ENCODE results near the gene MXD4. TPM values are rescaled to one million over a fixed set of nuclear protein-coding genes. Genes with fewer than 3 reads are reported as not detected.

MXD4 gene
- total and polyA plus RNA-seq, 2 donors from 2014 or later: 49.8 to 84.8 TPM

- DNase-seq (peak in 2 of 5 donors; percentile 10 to 43), FAIRE-seq (no peak)
- H3K4me1 ChIP-seq (ENCODE audit: control insufficient read depth in 2 of 3, insufficient read depth in 2 of 3, low read depth in 1 of 3, low read length in 3 of 3): peaks cover 0 to 4% (median 0%) of the 10 kb centered on the region in 3 donors
- no peaks in the 10 kb centered on the region for H3K36me3 ChIP-seq (ENCODE audit: control insufficient read depth in 2 of 3, insufficient read depth in 3 of 3, low read length in 3 of 3)
- H3K4me3 ChIP-seq (ENCODE audit: low read length in 3 of 3): no peak overlapping the region
- no peaks in the 10 kb centered on the region for H3K9me3 ChIP-seq (ENCODE audit: control insufficient read depth in 2 of 3, insufficient read depth in 1 of 3, low read length in 3 of 3)
- intact Hi-C loops (cut with DNase I): no loop called here
- no peaks in the 10 kb centered on the region for H3K27me3 ChIP-seq (ENCODE audit: control insufficient read depth, insufficient read depth, low read length)
- no peak overlapping the region for H3K9ac ChIP-seq (ENCODE audit: low read length in 3 of 3)
- no peak for TF ChIP-seq CTCF (IDR thresholded peaks at IDR 0.05; ENCODE audit: borderline replicate concordance, extremely low read depth, insufficient read depth)
- no peak overlapping the region for H3K27ac ChIP-seq (ENCODE audit: low read depth in 2 of 2, low read length in 2 of 2)
Measured at GRCh38 chr4:2284161-2284933, 22.4 kb upstream of the MXD4 start.

- Histone ChIP-seq H3K4me3 (ENCODE audit: low read length in 3 of 3) (no peak overlapping the region), H3K27ac (ENCODE audit: low read depth in 2 of 2, low read length in 2 of 2) (no peak overlapping the region)
- intact Hi-C loops (cut with DNase I): no loop called here
Measured at GRCh38 chr4:2283199-2283711, 21.3 kb upstream of the MXD4 start.

GRCh38 chr4:2281575-2282343 is 19.9 kb upstream of the MXD4 start:
- Histone ChIP-seq H3K9ac (ENCODE audit: low read length in 3 of 3) (no peak overlapping the region), H3K9me3 (ENCODE audit: control insufficient read depth in 2 of 3, insufficient read depth in 1 of 3, low read length in 3 of 3) (no peaks in the 10 kb centered on the region), H3K4me1 (ENCODE audit: control insufficient read depth in 2 of 3, insufficient read depth in 2 of 3, low read depth in 1 of 3, low read length in 3 of 3) (peaks cover 0 to 4% (median 0%) of the 10 kb centered on the region in 3 donors), H3K36me3 (ENCODE audit: control insufficient read depth in 2 of 3, insufficient read depth in 3 of 3, low read length in 3 of 3) (no peaks in the 10 kb centered on the region), H3K27ac (ENCODE audit: low read depth in 2 of 2, low read length in 2 of 2) (peak overlapping the region in 1 of 2 donors; percentile 47), H3K27me3 (ENCODE audit: control insufficient read depth, insufficient read depth, low read length) (no peaks in the 10 kb centered on the region), H3K4me3 (ENCODE audit: low read length in 3 of 3) (no peak overlapping the region)
- intact Hi-C loops (cut with DNase I): no loop called here
- FAIRE-seq (no peak), DNase-seq (peak in 1 of 5 donors; percentile 62)
- peak; percentile 5 for TF ChIP-seq CTCF (IDR thresholded peaks at IDR 0.05; ENCODE audit: borderline replicate concordance, extremely low read depth, insufficient read depth)

More at GRCh38 chr4:2283199-2283711, 21.3 kb upstream of the MXD4 start:
- no peaks in the 10 kb centered on the region for H3K36me3 ChIP-seq (ENCODE audit: control insufficient read depth in 2 of 3, insufficient read depth in 3 of 3, low read length in 3 of 3)
- FAIRE-seq: no peak
- peak in 1 of 5 donors; percentile 3 for DNase-seq
- no peaks in the 10 kb centered on the region for H3K27me3 ChIP-seq (ENCODE audit: control insufficient read depth, insufficient read depth, low read length)
- no peaks in the 10 kb centered on the region for H3K9me3 ChIP-seq (ENCODE audit: control insufficient read depth in 2 of 3, insufficient read depth in 1 of 3, low read length in 3 of 3)
- peaks cover 0 to 4% (median 0%) of the 10 kb centered on the region in 3 donors for H3K4me1 ChIP-seq (ENCODE audit: control insufficient read depth in 2 of 3, insufficient read depth in 2 of 3, low read depth in 1 of 3, low read length in 3 of 3)
- H3K9ac ChIP-seq (ENCODE audit: low read length in 3 of 3): no peak overlapping the region
- no peak for TF ChIP-seq CTCF (IDR thresholded peaks at IDR 0.05; ENCODE audit: borderline replicate concordance, extremely low read depth, insufficient read depth)
